Suprapubic skin (tissue), 4 donors: Measurements from ENCODE around the gene AAK1. TPM values are rescaled to one million over a fixed set of nuclear protein-coding genes. Genes with fewer than 3 reads are reported as not detected.

Source experiments
- DNase-seq, 2 donors: peaks; one replicate each; pipeline ENCODE4 v3.0.0-alpha.2; 2019; ENCODE audit warnings: low spot score in 2 of 2
- H3K27ac ChIP-seq: fragments of 200-600 bp; sonication (generic); one replicate; pipeline ENCODE4 v1.5.1; 2019
- H3K27me3 ChIP-seq: fragments of 200-600 bp; sonication (generic); one replicate; pipeline ENCODE4 v1.5.1; 2019
- H3K36me3 ChIP-seq: fragments of 200-600 bp; sonication (generic); one replicate; pipeline ENCODE4 v1.5.1; 2019
- H3K4me1 ChIP-seq: fragments of 200-600 bp; sonication (generic); one replicate; pipeline ENCODE4 v1.5.1; 2019
- H3K4me3 ChIP-seq: fragments of 200-600 bp; sonication (generic); one replicate; pipeline ENCODE4 v1.5.1; 2019; ENCODE audit warnings: mild to moderate bottlenecking
- H3K9me3 ChIP-seq: fragments of 200-600 bp; sonication (generic); one replicate; pipeline ENCODE4 v1.5.1; 2019
- CTCF ChIP-seq, 2 donors: fragments of 200-600 bp in 1 of 2; fragments of 450-650 bp in 1 of 2; sonication (generic) in 1 of 2; IDR thresholded peaks; one replicate each; pipeline ENCODE4 v1.5.1; 2016 to 2019; ENCODE audit warnings: antibody characterized with exemption in 2 of 2, mild to moderate bottlenecking in 1 of 2, moderate library complexity in 1 of 2
- EP300 ChIP-seq: sonication (generic); formaldehyde crosslinking; IDR thresholded peaks from one replicate; pipeline ENCODE4 v1.6.1; 2017; ENCODE audit warnings: antibody characterized with exemption
- POLR2A ChIP-seq, 2 donors: fragments of 450-650 bp; IDR thresholded peaks; one replicate each; pipeline ENCODE4 v1.6.1; 2017; ENCODE audit warnings: antibody characterized with exemption in 2 of 2, mild to moderate bottlenecking in 2 of 2, moderate library complexity in 2 of 2
- POLR2AphosphoS5 ChIP-seq, 3 donors: sonication (generic); formaldehyde crosslinking; IDR thresholded peaks; one replicate each; pipeline ENCODE4 v1.6.1; 2017; ENCODE audit warnings: antibody characterized with exemption in 3 of 3
- WGBS: methylation state at CpG from one replicate; pipeline ENCODE4 v1.1.5; 2018; 5-methylcytosine and 5-hydroxymethylcytosine counted together
- total RNA-seq, 4 donors: library from RNA; depleted of rRNA; stranded (reverse); fragments of >200 nt; gene quantifications; one replicate each; pipeline ENCODE4 v1.1.0, GENCODE V29; 2016

AAK1 gene
- total RNA-seq, 4 donors from 2014 or later, result 26.4 to 48.4 (median 32.7) TPM

DNA sequence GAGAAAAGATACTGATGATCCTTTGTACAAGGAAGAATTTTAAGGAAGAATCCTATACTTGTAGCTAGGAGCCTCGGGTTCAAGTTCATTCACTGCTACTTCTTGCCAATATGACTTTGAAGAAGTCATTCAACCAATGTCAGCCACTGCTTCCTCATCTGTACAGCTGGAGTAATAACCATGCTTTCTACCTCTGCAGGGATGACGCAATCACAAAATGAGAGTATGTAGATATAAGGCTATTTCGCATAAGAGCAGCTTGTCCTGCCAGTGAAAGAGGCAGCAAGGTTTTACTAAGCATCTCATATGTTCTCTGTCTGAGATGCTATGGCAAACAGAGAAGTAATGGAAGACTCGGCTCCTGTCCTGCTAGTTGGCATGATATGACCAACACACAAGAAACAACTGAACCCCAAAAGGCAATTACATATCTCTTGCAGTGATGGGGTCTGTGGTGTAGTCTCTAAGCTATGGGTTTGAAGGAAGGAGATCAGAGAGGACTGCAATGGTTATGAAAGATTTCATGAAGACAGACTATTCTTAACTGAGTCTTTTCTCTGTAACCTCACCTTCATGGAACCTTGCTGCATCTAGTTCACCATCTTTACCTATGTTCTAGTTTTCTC lies 9.2 kb downstream of the AAK1 start:
- H3K4me3 ChIP-seq, result no peak overlapping the region
- H3K27me3 ChIP-seq, result no peaks in the 10 kb centered on the region
- no peaks in the 10 kb centered on the region for H3K36me3 ChIP-seq
- peaks cover 7% of the 10 kb centered on the region for H3K4me1 ChIP-seq
- no peak for DNase-seq
- 91% methylated on average over 4 of the region's 4 CpGs for WGBS
- no peak overlapping the region for H3K27ac ChIP-seq
- no peaks in the 10 kb centered on the region for H3K9me3 ChIP-seq
- TF ChIP-seq POLR2AphosphoS5 (IDR thresholded peaks at IDR 0.05), result no peak
- TF ChIP-seq CTCF (IDR thresholded peaks at IDR 0.05), result no peak
- no peak for TF ChIP-seq EP300
- no peak for TF ChIP-seq POLR2A (IDR thresholded peaks at IDR 0.05)

- Histone ChIP-seq H3K4me3 (no peak overlapping the region), H3K4me1 (no peaks in the 10 kb centered on the region)
These were observed 12.1 kb downstream of the AAK1 start for GRCh38 chr2:69631402-69631801.

GRCh38 chr2:69629921-69630608 lies 13.5 kb downstream of the AAK1 start:
- Histone ChIP-seq H3K27me3 (no peaks in the 10 kb centered on the region), H3K4me1 (no peaks in the 10 kb centered on the region), H3K36me3 (no peaks in the 10 kb centered on the region), H3K4me3 (no peak overlapping the region), H3K9me3 (no peaks in the 10 kb centered on the region), H3K27ac (no peak overlapping the region)
- TF ChIP-seq EP300 (no peak), POLR2AphosphoS5 (IDR thresholded peaks at IDR 0.05) (no peak), POLR2A (IDR thresholded peaks at IDR 0.05) (no peak), CTCF (IDR thresholded peaks at IDR 0.05) (no peak)
- 59% methylated on average over 6 of the region's 6 CpGs for WGBS
- no peak for DNase-seq

More at GRCh38 chr2:69631402-69631801, 12.1 kb downstream of the AAK1 start:
- H3K36me3 ChIP-seq, result no peaks in the 10 kb centered on the region
- H3K27ac ChIP-seq, result no peak overlapping the region
- no peak for DNase-seq
- no peak for TF ChIP-seq EP300
- no peak for TF ChIP-seq POLR2AphosphoS5 (IDR thresholded peaks at IDR 0.05)
- no peak for TF ChIP-seq CTCF (IDR thresholded peaks at IDR 0.05)
- no peak for TF ChIP-seq POLR2A (IDR thresholded peaks at IDR 0.05)
- no peaks in the 10 kb centered on the region for H3K9me3 ChIP-seq
- no peaks in the 10 kb centered on the region for H3K27me3 ChIP-seq

- 83% methylated on average over 4 of the region's 4 CpGs for WGBS
- no peak for DNase-seq
- H3K4me3 ChIP-seq, result no peak overlapping the region
- no peaks in the 10 kb centered on the region for H3K9me3 ChIP-seq
- H3K27ac ChIP-seq, result no peak overlapping the region
- H3K36me3 ChIP-seq, result no peaks in the 10 kb centered on the region
- H3K27me3 ChIP-seq, result no peaks in the 10 kb centered on the region
- H3K4me1 ChIP-seq, result peaks cover 5% of the 10 kb centered on the region
- TF ChIP-seq EP300, result no peak
- no peak for TF ChIP-seq CTCF (IDR thresholded peaks at IDR 0.05)
- no peak for TF ChIP-seq POLR2A (IDR thresholded peaks at IDR 0.05)
These were observed 15.1 kb downstream of the AAK1 start for GRCh38 chr2:69628325-69629021.
